Loucy (cell line): ENCODE results near the gene INO80C.

ENCODE experiments used
- H2AFZ ChIP-seq: fragments of 200-600 bp; sonication (generic); 2 replicates; pipeline ENCODE4 v1.6.0; 2016; ENCODE audit warnings: antibody characterized with exemption, mild to moderate bottlenecking, low read length, moderate library complexity
- H3F3A ChIP-seq: fragments of 200-600 bp; 2 replicates; pipeline ENCODE4 v1.6.0; 2016; ENCODE audit warnings: antibody characterized with exemption, low read depth, mild to moderate bottlenecking
- H3K27me3 ChIP-seq: fragments of 200-600 bp; sonication (generic); 2 replicates; pipeline ENCODE4 v1.6.1; 2014; ENCODE audit warnings: low read length, mild to moderate bottlenecking; ENCODE audit not compliant: insufficient read depth, poor library complexity, severe bottlenecking
- H3K36me3 ChIP-seq: fragments of 200-600 bp; sonication (generic); 2 replicates; pipeline ENCODE4 v1.6.1; 2016; ENCODE audit warnings: low read length; ENCODE audit not compliant: insufficient read depth
- H3K4me1 ChIP-seq: fragments of 200-600 bp; sonication (generic); 2 replicates; pipeline ENCODE4 v1.5.1; 2014; ENCODE audit warnings: low read length, mild to moderate bottlenecking; ENCODE audit not compliant: insufficient read depth, poor library complexity, severe bottlenecking
- H3K4me2 ChIP-seq: fragments of 200-600 bp; sonication (generic); 2 replicates; pipeline ENCODE4 v1.6.0; 2014; ENCODE audit warnings: antibody characterized with exemption, low read length, low read depth, mild to moderate bottlenecking; ENCODE audit not compliant: poor library complexity, severe bottlenecking
- H3K4me3 ChIP-seq: fragments of 200-600 bp; sonication (generic); 2 replicates; pipeline ENCODE4 v1.5.1; 2014; ENCODE audit warnings: low read length, mild to moderate bottlenecking, mixed read lengths; ENCODE audit not compliant: poor library complexity, severe bottlenecking
- H3K79me2 ChIP-seq: fragments of 200-600 bp; sonication (generic); 2 replicates; pipeline ENCODE4 v1.6.1; 2014; ENCODE audit warnings: low read length; ENCODE audit not compliant: insufficient read depth
- H3K9ac ChIP-seq: fragments of 200-600 bp; sonication (generic); 2 replicates; pipeline ENCODE4 v1.6.0; 2014; ENCODE audit warnings: mild to moderate bottlenecking, low read depth, low read length, moderate library complexity; ENCODE audit not compliant: poor library complexity, severe bottlenecking
- H3K9me2 ChIP-seq: fragments of 200-600 bp; sonication (generic); replicated peaks from 2 replicates; pipeline ENCODE4 v1.6.1; 2016; ENCODE audit warnings: low read depth, low read length, mixed read lengths
- H3K9me3 ChIP-seq: fragments of 200-600 bp; sonication (generic); 2 replicates; pipeline ENCODE4 v1.6.1; 2014; ENCODE audit warnings: mild to moderate bottlenecking, antibody characterized with exemption, low read length, low read depth; ENCODE audit not compliant: insufficient read depth
- H4K20me1 ChIP-seq: fragments of 200-600 bp; sonication (generic); 2 replicates; pipeline ENCODE4 v1.6.0; 2014; ENCODE audit warnings: antibody characterized with exemption, low read length, mild to moderate bottlenecking; ENCODE audit not compliant: insufficient read depth, poor library complexity, severe bottlenecking
- EZH2phosphoT487 ChIP-seq: fragments of 200-600 bp; IDR thresholded peaks from 2 replicates; pipeline ENCODE4 v1.6.1; 2018; ENCODE audit warnings: antibody characterized with exemption, mild to moderate bottlenecking, moderate library complexity, borderline replicate concordance
- TF ChIP-seq, protein P1 (sequence below): fragments of 200-600 bp; sonication (generic); conservative IDR thresholded peaks from 2 replicates; pipeline ENCODE4 v1.5.1; 2014; ENCODE audit warnings: mild to moderate bottlenecking, antibody characterized with exemption, low read length

INO80C gene

DNA sequence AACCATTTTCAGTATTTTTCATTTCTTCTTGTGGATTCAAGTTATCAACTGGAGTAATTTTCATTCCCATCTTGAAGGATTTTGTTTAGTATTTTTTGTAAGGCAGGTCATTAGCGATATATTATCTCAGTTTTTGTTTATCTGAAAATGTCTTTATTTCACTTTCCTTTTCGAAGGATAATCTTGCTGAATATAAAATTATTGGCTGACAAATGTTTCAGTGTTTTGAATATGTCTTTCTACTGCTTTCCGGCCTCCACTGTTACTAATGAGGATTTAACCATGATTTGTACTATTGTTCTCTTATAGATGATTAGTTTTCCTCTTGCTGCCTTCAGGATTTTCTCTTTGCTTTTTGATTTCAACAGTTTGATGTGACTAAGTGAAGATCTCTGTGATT, 62.4 kb downstream of the INO80C start:
- Histone ChIP-seq H3F3A (no peaks in the 10 kb centered on the region), H3K4me3 (no peak overlapping the region), H3K9ac (no peak overlapping the region), H3K79me2 (no peaks in the 10 kb centered on the region), H3K4me2 (no peak overlapping the region), H3K9me3 (0 out of 2 replicates have a peak, but pooled peaks cover 3% of the 10 kb centered on the region), H3K36me3 (no peaks in the 10 kb centered on the region), H3K27me3 (no peaks in the 10 kb centered on the region), H3K9me2 (no peaks in the 10 kb centered on the region), H4K20me1 (no peaks in the 10 kb centered on the region), H2AFZ (no peak overlapping the region), H3K4me1 (no peaks in the 10 kb centered on the region)
- TF ChIP-seq, protein P1, sequence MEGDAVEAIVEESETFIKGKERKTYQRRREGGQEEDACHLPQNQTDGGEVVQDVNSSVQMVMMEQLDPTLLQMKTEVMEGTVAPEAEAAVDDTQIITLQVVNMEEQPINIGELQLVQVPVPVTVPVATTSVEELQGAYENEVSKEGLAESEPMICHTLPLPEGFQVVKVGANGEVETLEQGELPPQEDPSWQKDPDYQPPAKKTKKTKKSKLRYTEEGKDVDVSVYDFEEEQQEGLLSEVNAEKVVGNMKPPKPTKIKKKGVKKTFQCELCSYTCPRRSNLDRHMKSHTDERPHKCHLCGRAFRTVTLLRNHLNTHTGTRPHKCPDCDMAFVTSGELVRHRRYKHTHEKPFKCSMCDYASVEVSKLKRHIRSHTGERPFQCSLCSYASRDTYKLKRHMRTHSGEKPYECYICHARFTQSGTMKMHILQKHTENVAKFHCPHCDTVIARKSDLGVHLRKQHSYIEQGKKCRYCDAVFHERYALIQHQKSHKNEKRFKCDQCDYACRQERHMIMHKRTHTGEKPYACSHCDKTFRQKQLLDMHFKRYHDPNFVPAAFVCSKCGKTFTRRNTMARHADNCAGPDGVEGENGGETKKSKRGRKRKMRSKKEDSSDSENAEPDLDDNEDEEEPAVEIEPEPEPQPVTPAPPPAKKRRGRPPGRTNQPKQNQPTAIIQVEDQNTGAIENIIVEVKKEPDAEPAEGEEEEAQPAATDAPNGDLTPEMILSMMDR = no peak
- no peak for TF ChIP-seq EZH2phosphoT487

- H3K79me2 ChIP-seq = no peaks in the 10 kb centered on the region
- no peaks in the 10 kb centered on the region for H3K27me3 ChIP-seq
- H3K36me3 ChIP-seq = no peaks in the 10 kb centered on the region
- no peak overlapping the region for H3K9ac ChIP-seq
- H3F3A ChIP-seq = no peaks in the 10 kb centered on the region
- no peak overlapping the region for H3K4me3 ChIP-seq
- TF ChIP-seq EZH2phosphoT487 = no peak
- TF ChIP-seq, protein P1 = no peak
- no peak overlapping the region for H2AFZ ChIP-seq
- no peak overlapping the region for H3K4me2 ChIP-seq
- no peaks in the 10 kb centered on the region for H4K20me1 ChIP-seq
- H3K9me2 ChIP-seq = no peaks in the 10 kb centered on the region
- 0 out of 2 replicates have a peak, but pooled peaks cover 3% of the 10 kb centered on the region for H3K9me3 ChIP-seq
- no peaks in the 10 kb centered on the region for H3K4me1 ChIP-seq
These were observed 65.2 kb downstream of the INO80C start for GRCh38 chr18:35432565-35433001.

- Histone ChIP-seq H4K20me1 (no peaks in the 10 kb centered on the region), H3F3A (no peaks in the 10 kb centered on the region), H3K79me2 (no peaks in the 10 kb centered on the region), H3K4me3 (no peak overlapping the region), H3K36me3 (no peaks in the 10 kb centered on the region), H3K9me2 (no peaks in the 10 kb centered on the region), H3K4me1 (no peaks in the 10 kb centered on the region), H2AFZ (no peak overlapping the region), H3K9me3 (0 out of 2 replicates have a peak, but pooled peaks cover 3% of the 10 kb centered on the region), H3K4me2 (no peak overlapping the region), H3K27me3 (no peaks in the 10 kb centered on the region), H3K9ac (no peak overlapping the region)
- TF ChIP-seq EZH2phosphoT487 = no peak
These were observed 66.4 kb downstream of the INO80C start for GRCh38 chr18:35431374-35431741.

DNA sequence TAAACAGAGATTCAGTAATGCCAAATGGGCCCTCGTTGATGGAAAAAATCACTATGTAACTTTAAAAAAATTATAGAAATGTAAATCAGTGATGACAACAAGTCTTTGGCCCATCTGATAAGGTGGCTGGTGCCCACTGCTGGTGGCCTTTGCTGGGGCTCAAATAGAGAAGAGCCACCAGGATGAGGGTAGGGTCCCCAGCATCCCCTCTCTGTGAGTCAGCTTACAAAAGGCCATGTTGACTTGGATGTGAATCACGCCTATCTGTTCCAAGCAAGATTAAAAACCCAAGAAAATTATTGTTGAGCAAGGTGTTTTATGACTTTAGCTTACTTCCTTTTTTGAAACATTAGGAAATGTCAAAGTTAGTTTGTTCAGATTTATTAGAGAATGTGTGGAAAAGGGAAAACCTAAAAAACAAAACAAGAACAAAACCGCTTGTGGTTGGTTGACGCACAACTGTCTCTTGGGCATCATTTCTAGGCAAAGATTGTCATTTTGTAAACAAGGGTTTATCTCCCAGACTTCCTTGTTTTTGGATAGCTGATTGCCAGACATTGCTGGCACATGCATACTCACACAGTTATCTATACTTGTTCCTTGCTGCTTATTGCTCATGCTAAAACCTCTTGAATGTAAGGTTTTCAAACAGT, 66.9 kb downstream of the INO80C start:
- Histone ChIP-seq H3K9ac (no peak overlapping the region), H3K79me2 (no peaks in the 10 kb centered on the region), H3K27me3 (no peaks in the 10 kb centered on the region), H3F3A (no peaks in the 10 kb centered on the region), H4K20me1 (no peaks in the 10 kb centered on the region), H3K4me2 (no peak overlapping the region), H3K4me1 (no peaks in the 10 kb centered on the region), H3K4me3 (no peak overlapping the region), H3K36me3 (no peaks in the 10 kb centered on the region), H2AFZ (no peak overlapping the region), H3K9me2 (no peaks in the 10 kb centered on the region), H3K9me3 (0 out of 2 replicates have a peak, but pooled peaks cover 3% of the 10 kb centered on the region)
- TF ChIP-seq, protein P1 = no peak
- no peak for TF ChIP-seq EZH2phosphoT487
